CD4-positive, alpha-beta T cell treated with Interleukin-1 beta for 1 hour (primary cell): ENCODE results near the gene CCNK.

Source experiments
- DNase-seq, 2 donors: peaks; one replicate each; pipeline ENCODE4 v3.0.0-alpha.2; 2020 to 2022

Gene CCNK

GRCh38 chr14:99467336-99468078 is 13.7 kb upstream of the CCNK start:
- no peak for DNase-seq

GRCh38 chr14:99468081-99468480 is 13.1 kb upstream of the CCNK start:
- no peak for DNase-seq

- DNase-seq = no peak
These were observed 12.2 kb upstream of the CCNK start for GRCh38 chr14:99468836-99469592.

- DNase-seq = no peak
These were observed 9.5 kb upstream of the CCNK start for GRCh38 chr14:99471731-99472130.

GRCh38 chr14:99472937-99473336 is 8.3 kb upstream of the CCNK start:
- DNase-seq = no peak

- DNase-seq = no peak
These were observed 7.8 kb upstream of the CCNK start for GRCh38 chr14:99473458-99473857.

- no peak for DNase-seq
These were observed 6.0 kb upstream of the CCNK start for GRCh38 chr14:99475179-99475578.

- no peak for DNase-seq
These were observed 5.5 kb upstream of the CCNK start for GRCh38 chr14:99475660-99476059.

GRCh38 chr14:99476864-99477263 is 4.3 kb upstream of the CCNK start:
- DNase-seq = no peak

- DNase-seq = no peak
These were observed 3.1 kb upstream of the CCNK start for GRCh38 chr14:99478128-99478527.

GRCh38 chr14:99479160-99479905 is 1.9 kb upstream of the CCNK start:
- no peak for DNase-seq

GRCh38 chr14:99479906-99480869 is 1.0 kb upstream of the CCNK start, which contains the start of gene SETD3:
TSS of gene SETD3 (minus strand) at chr14:99480859. CDS start at chr14:99465805, 15,054 bp downstream.
- DNase-seq = peak; percentile 15 to 28

- DNase-seq = no peak
These were observed 513 bp downstream of the CCNK start for GRCh38 chr14:99481745-99482099.

- DNase-seq = no peak
These were observed 2.9 kb downstream of the CCNK start for GRCh38 chr14:99484106-99484505.

- DNase-seq = no peak
These were observed 16.1 kb downstream of the CCNK start for GRCh38 chr14:99497341-99497740.

- DNase-seq = no peak
These were observed 16.7 kb downstream of the CCNK start for GRCh38 chr14:99497894-99498293.

- DNase-seq = no peak
These were observed 21.8 kb downstream of the CCNK start for GRCh38 chr14:99502989-99503421.

- no peak for DNase-seq
These were observed 22.7 kb downstream of the CCNK start for GRCh38 chr14:99503848-99504453.

GRCh38 chr14:99505089-99505488 is 23.9 kb downstream of the CCNK start:
- no peak for DNase-seq

- no peak for DNase-seq
These were observed 25.1 kb downstream of the CCNK start for GRCh38 chr14:99506276-99506675.

GRCh38 chr14:99507860-99508640 is 26.8 kb downstream of the CCNK start:
- no peak for DNase-seq
